ENCODE data around the gene LRRFIP1. TPM values are rescaled to one million over a fixed set of nuclear protein-coding genes. Genes with fewer than 3 reads are reported as not detected.

Gene LRRFIP1
- total RNA-seq, result 100 to 1,000 TPM in 2 of 4 donors, 10 to 100 TPM in 2; 84.9 to 152 (median 120) TPM

DNA sequence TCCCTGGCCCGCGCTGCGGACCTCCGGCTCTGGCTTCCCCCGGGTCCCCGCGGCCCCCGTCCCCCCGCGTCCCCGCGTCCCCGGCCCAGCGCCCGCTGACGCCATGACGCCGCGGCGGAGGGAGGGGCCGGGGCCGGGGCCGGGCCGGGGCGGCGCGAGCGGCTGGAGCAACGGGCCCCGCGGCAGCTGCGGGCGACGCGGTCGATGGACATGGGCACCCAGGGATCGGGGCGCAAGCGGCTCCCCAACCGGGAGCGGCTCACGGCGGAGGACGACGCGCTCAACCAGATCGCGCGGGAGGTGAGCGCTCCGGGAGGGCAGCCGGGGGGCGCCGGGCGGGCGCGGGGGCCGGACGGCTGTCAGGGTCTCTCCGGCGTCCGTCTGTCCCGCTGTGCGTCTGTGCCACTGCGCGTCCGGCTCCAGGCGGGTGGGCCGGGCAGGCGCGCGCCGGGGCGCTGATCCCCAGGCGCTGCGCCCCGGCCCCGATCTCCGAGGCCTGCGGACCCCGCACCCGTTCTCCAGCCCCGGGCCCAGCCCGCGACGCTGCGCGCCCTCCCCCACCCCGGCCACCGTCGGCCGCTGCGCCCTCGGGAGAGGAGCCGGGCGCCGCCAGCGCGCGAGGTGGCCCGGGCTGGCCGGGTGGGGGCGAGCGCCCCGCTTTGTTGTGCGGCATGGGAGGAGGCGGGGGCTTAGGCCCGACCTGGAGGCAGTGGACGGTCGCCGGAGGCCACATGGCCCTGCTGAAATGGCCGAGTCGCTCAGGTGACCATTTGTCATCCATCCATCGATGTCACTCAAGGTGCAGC is at the start of gene LRRFIP1:
TSS of gene LRRFIP1 (plus strand) at position 147 of the 806 bp plus-strand sequence. CDS start at position 205, 58 bp downstream.
- Histone ChIP-seq H3K27me3 (peaks cover 0 to 40% (median 0%) of the 10 kb centered on the region in 4 donors), H3K27ac (peak within 1 kb of the TSS; percentile 62 to 87 (median 76)), H3K36me3 (no peaks in the 10 kb centered on the region), H3K4me1 (peaks cover 0 to 49% (median 5%) of the 10 kb centered on the region in 3 donors), H3K4me3 (peak within 1 kb of the TSS; percentile 45 to 88 (median 64)), H3K9me3 (no peaks in the 10 kb centered on the region)
- DNase-seq, result no peak
- intact Hi-C loops (cut with DNase I), result no loop called here
- TF ChIP-seq POLR2A (IDR thresholded peaks at IDR 0.05), result peak in 1 of 4 donors; percentile 48
- TF ChIP-seq, protein P1, sequence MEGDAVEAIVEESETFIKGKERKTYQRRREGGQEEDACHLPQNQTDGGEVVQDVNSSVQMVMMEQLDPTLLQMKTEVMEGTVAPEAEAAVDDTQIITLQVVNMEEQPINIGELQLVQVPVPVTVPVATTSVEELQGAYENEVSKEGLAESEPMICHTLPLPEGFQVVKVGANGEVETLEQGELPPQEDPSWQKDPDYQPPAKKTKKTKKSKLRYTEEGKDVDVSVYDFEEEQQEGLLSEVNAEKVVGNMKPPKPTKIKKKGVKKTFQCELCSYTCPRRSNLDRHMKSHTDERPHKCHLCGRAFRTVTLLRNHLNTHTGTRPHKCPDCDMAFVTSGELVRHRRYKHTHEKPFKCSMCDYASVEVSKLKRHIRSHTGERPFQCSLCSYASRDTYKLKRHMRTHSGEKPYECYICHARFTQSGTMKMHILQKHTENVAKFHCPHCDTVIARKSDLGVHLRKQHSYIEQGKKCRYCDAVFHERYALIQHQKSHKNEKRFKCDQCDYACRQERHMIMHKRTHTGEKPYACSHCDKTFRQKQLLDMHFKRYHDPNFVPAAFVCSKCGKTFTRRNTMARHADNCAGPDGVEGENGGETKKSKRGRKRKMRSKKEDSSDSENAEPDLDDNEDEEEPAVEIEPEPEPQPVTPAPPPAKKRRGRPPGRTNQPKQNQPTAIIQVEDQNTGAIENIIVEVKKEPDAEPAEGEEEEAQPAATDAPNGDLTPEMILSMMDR (IDR thresholded peaks at IDR 0.05), result no peak
- 0% methylated on average over 9 of the region's 114 CpGs; no CpG with 5 or more reads in 1 of the 2 donors for WGBS, 2 donors

DNA sequence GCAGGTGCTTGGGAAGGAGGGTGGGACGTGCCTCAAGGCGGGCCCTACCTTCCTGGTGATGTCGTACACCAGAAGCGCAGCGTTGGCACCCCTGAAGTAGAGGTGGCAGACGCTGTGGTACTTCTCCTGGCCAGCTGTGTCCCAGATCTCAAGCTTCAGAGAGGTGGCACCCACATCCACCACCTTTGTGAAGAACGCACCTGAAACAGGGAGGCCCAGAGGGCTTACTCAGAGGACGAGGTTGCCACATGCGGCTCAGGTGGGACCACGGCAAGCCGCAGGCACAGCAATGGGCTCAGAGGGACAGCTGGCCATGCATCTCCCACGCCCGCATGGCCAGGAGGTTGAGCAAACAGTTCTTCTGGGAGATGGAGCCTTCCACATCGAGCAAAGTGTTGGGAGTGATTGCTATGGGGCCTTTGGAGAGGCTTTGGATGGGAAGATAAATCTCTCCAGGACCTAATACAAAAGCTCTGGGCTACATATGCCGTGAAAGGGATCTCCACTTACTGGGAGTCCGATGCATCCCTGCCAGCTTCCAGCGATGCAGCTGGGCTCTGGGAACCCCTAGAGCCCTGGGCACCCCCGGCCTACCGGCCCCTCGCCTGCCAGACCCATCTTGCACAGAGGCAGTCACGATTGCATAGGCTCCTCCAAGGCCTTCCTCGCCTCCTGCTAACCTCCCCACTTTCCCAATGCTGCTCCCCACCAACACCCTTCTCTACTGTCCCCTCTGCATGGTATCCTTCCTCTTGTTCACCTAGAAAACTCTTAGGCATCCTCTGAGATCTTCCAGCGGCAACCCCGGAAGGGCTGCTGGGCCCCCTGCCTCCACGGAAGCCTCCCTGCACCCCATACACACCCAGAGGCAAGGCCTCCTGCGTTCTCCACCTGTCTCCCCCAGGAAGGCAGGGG is 49.2 kb upstream of the LRRFIP1 start:
- no peak for DNase-seq
- H3K27me3 ChIP-seq, result no peaks in the 10 kb centered on the region
- H3K27ac ChIP-seq, result no peak overlapping the region
- intact Hi-C loops (cut with DNase I), result no loop called here
- peaks cover 10 to 40% (median 25%) of the 10 kb centered on the region in 3 donors for H3K4me1 ChIP-seq
- no peak overlapping the region for H3K4me3 ChIP-seq
- no peaks in the 10 kb centered on the region for H3K36me3 ChIP-seq
- no peaks in the 10 kb centered on the region for H3K9me3 ChIP-seq
- WGBS, 2 donors, result 89 to 91% methylated on average over 12 to 16 of the region's 26 CpGs
- TF ChIP-seq, protein P1 (IDR thresholded peaks at IDR 0.05), result no peak
- no peak for TF ChIP-seq POLR2A (IDR thresholded peaks at IDR 0.05)

DNA sequence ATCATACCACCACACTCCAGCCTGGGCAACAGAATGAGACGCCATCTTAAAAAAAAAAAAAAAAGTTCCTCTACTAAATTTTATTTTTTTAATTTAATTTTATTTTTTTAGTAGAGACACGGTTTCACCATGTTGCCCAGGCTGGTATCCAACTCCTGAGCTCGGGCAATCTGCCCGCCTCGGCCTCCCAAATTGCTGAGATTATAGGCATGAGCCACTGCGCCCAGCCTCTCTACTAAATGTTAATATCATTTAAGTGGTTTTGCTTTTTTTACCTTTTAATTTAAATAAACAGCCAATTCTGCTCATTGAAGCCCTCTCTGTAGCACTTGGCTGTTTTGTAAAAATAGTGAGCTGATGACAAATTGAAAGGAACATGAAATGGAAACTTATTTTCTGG is 46.1 kb upstream of the LRRFIP1 start:
- Histone ChIP-seq H3K4me3 (no peak overlapping the region), H3K4me1 (peaks cover 4 to 18% (median 10%) of the 10 kb centered on the region in 3 donors), H3K9me3 (no peaks in the 10 kb centered on the region), H3K27ac (peak overlapping the region in 1 of 4 donors; percentile 55), H3K36me3 (no peaks in the 10 kb centered on the region), H3K27me3 (no peaks in the 10 kb centered on the region)
- WGBS, 2 donors, result 81 to 83% methylated on average over 6 of the region's 6 CpGs
- intact Hi-C loops (cut with DNase I), result loop anchor here (10.0 kb wide), 1 partner anchor 163 kb away; no protein-coding TSS in a partner anchor
- no peak for DNase-seq
- no peak for TF ChIP-seq POLR2A (IDR thresholded peaks at IDR 0.05)
- TF ChIP-seq, protein P1 (IDR thresholded peaks at IDR 0.05), result no peak

GRCh38 chr2:237581751-237582746 is 45.3 kb upstream of the LRRFIP1 start:
- intact Hi-C loops (cut with DNase I), result loop anchor here (10.0 kb wide), 1 partner anchor 163 kb away; no protein-coding TSS in a partner anchor
- Histone ChIP-seq H3K27me3 (no peaks in the 10 kb centered on the region), H3K27ac (peak overlapping the region; percentile 50 to 79 (median 55)), H3K9me3 (no peaks in the 10 kb centered on the region), H3K4me3 (peak overlapping the region in 1 of 4 donors; percentile 55), H3K4me1 (peaks cover 4 to 18% (median 10%) of the 10 kb centered on the region in 3 donors), H3K36me3 (no peaks in the 10 kb centered on the region)
- 28 to 31% methylated on average over 14 to 20 of the region's 25 CpGs for whole genome bisulfite sequencing, 2 donors
- TF ChIP-seq POLR2A (IDR thresholded peaks at IDR 0.05), result no peak
- TF ChIP-seq, protein P1 (IDR thresholded peaks at IDR 0.05), result peak in 4 of 6 experiments; percentile 17 to 37 (median 24)
- DNase-seq, result no peak

Data from esophagus squamous epithelium (tissue), 5 donors.